Upper lobe of left lung (tissue), 6 donors: Measurements from ENCODE around the gene DSEL. TPM values are rescaled to one million over a fixed set of nuclear protein-coding genes. Genes with fewer than 3 reads are reported as not detected.

Source experiments
- ATAC-seq, 2 donors: fragments of 200-7000 bp; cut with Tn5 transposase; one replicate each; pipeline ENCODE4 v1.9.1; 2022; ENCODE audit warnings: mild to moderate bottlenecking in 2 of 2, moderate library complexity in 2 of 2; ENCODE audit not compliant: low FRiP score in 2 of 2
- DNase-seq, 2 donors: peaks; one replicate each; pipeline ENCODE4 v3.0.0-alpha.2; 2019 to 2020
- H3K27ac ChIP-seq, 4 donors: fragments of 200-600 bp; sonication (generic); one replicate each; pipeline ENCODE4 v1.5.1; 2016 to 2019
- H3K27me3 ChIP-seq, 4 donors: fragments of 200-600 bp; sonication (generic); one replicate each; pipeline ENCODE4 v1.5.1; 2017 to 2019
- H3K36me3 ChIP-seq, 4 donors: fragments of 200-600 bp; sonication (generic); one replicate each; pipeline ENCODE4 v1.5.1; 2016 to 2019
- H3K4me1 ChIP-seq, 4 donors: fragments of 200-600 bp; sonication (generic); one replicate each; pipeline ENCODE4 v1.5.1; 2018 to 2019
- H3K4me3 ChIP-seq, 4 donors: fragments of 200-600 bp; sonication (generic); one replicate each; pipeline ENCODE4 v1.5.1; 2017 to 2019; ENCODE audit warnings: mild to moderate bottlenecking in 2 of 4, moderate library complexity in 1 of 4
- H3K9me3 ChIP-seq, 4 donors: fragments of 200-600 bp; sonication (generic); one replicate each; pipeline ENCODE4 v1.5.1; 2018 to 2019
- EP300 ChIP-seq, 4 donors: sonication (generic); formaldehyde crosslinking; IDR thresholded peaks; one replicate each; pipeline ENCODE4 v1.5.1; 2017; ENCODE audit warnings: antibody characterized with exemption in 4 of 4, control low read depth in 2 of 4
- POLR2A ChIP-seq, 4 donors: fragments of 450-650 bp; IDR thresholded peaks; one replicate each; pipeline ENCODE4 v1.5.1; 2016 to 2017; ENCODE audit warnings: antibody characterized with exemption in 4 of 4, mild to moderate bottlenecking in 2 of 4
- POLR2AphosphoS5 ChIP-seq, 2 donors: sonication (generic); formaldehyde crosslinking; IDR thresholded peaks; one replicate each; pipeline ENCODE4 v1.5.1; 2017; ENCODE audit warnings: antibody characterized with exemption in 2 of 2
- WGBS, 2 donors: methylation state at CpG; one replicate each; pipeline ENCODE4 v1.1.5; 2017 to 2018; 5-methylcytosine and 5-hydroxymethylcytosine counted together
- total RNA-seq, 6 donors: library from RNA; depleted of rRNA in 4 of 6; stranded (reverse); fragments of >200 nt in 4 of 6; gene quantifications; one replicate each; pipeline versions ENCODE4 v1.1.0 to v1.2.1, GENCODE V29; 2016 to 2021
- TF ChIP-seq, protein P1 (sequence below), 6 experiments: fragments of 450-650 bp in 4 of 6; fragments of 200-600 bp in 2 of 6; sonication (generic) in 2 of 6; IDR thresholded peaks; one replicate each; pipeline ENCODE4 v1.5.1; 2016 to 2019; ENCODE audit warnings: antibody characterized with exemption in 6 of 6
- donor health status: DM: no; HTN: no; CAD: no; lungs with moderate emphysema.
- donor health status: DM: no; HTN: yes; CAD: no; lungs with severe emphysema.

The DSEL gene
- total RNA-seq, 6 donors from 2014 or later: 6.5 to 15.0 (median 10.1) TPM

DNA sequence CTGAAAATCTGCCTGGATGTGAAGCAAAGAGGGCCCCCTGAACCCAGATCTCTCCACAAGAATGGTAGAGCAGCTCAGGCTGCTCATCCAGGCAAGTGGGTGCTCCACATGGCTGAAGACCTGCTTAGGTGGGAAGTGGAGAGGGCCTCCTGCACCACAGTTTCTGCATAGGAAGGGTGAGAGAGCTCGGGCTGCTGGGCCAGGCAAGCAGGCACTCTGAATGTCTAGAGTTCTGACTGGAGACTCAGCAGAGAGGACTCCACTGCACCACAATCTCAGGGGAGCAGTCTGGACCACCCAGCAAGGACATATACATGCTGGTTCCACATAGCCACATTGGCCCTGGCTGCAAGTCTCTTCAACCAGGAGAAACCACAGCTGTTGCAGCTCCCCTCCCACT, 52.0 kb downstream of the DSEL start:
- 86 to 88% methylated on average over 1 of the region's 1 CpG for WGBS, 2 donors

DNA sequence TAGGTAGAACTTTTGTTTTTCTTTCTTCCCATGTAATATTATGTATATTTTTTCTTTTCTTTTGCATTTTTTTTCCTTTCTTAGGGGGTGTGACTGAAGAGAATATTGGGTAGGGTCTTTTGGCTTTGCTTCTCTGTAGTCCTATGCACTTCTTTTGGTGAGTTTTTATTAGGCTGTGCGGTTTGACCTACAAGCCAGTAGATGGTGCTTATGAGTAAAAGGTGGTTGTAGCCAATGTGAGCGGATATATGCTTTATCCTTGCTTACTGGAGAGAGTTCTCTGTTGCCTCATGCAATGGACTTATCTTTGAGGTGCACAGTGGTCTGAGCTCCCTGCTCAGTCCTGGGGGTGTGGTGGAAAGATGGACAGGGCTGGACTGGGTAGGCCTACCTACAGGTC, 52.7 kb downstream of the DSEL start:
- no peak overlapping the region for H3K4me3 ChIP-seq
- H3K36me3 ChIP-seq: no peaks in the 10 kb centered on the region
- H3K4me1 ChIP-seq: no peaks in the 10 kb centered on the region
- no peak for ATAC-seq
- H3K27ac ChIP-seq: no peak overlapping the region
- DNase-seq: no peak
- 84 to 88% methylated on average over 2 of the region's 2 CpGs for WGBS, 2 donors
- TF ChIP-seq, protein P1, sequence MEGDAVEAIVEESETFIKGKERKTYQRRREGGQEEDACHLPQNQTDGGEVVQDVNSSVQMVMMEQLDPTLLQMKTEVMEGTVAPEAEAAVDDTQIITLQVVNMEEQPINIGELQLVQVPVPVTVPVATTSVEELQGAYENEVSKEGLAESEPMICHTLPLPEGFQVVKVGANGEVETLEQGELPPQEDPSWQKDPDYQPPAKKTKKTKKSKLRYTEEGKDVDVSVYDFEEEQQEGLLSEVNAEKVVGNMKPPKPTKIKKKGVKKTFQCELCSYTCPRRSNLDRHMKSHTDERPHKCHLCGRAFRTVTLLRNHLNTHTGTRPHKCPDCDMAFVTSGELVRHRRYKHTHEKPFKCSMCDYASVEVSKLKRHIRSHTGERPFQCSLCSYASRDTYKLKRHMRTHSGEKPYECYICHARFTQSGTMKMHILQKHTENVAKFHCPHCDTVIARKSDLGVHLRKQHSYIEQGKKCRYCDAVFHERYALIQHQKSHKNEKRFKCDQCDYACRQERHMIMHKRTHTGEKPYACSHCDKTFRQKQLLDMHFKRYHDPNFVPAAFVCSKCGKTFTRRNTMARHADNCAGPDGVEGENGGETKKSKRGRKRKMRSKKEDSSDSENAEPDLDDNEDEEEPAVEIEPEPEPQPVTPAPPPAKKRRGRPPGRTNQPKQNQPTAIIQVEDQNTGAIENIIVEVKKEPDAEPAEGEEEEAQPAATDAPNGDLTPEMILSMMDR (IDR thresholded peaks at IDR 0.05): no peak
- no peaks in the 10 kb centered on the region for H3K27me3 ChIP-seq
- no peaks in the 10 kb centered on the region for H3K9me3 ChIP-seq

More for the DNA sequence above, 52.0 kb downstream of the DSEL start:
- Histone ChIP-seq H3K4me3 (no peak overlapping the region), H3K9me3 (no peaks in the 10 kb centered on the region), H3K27me3 (no peaks in the 10 kb centered on the region), H3K27ac (no peak overlapping the region), H3K36me3 (no peaks in the 10 kb centered on the region), H3K4me1 (no peaks in the 10 kb centered on the region)
- ATAC-seq (no peak), DNase-seq (no peak)
- TF ChIP-seq, protein P1 (IDR thresholded peaks at IDR 0.05): no peak
- TF ChIP-seq POLR2AphosphoS5 (IDR thresholded peaks at IDR 0.05): no peak
- TF ChIP-seq POLR2A (IDR thresholded peaks at IDR 0.05): no peak
- TF ChIP-seq EP300 (IDR thresholded peaks at IDR 0.05): no peak

DNA sequence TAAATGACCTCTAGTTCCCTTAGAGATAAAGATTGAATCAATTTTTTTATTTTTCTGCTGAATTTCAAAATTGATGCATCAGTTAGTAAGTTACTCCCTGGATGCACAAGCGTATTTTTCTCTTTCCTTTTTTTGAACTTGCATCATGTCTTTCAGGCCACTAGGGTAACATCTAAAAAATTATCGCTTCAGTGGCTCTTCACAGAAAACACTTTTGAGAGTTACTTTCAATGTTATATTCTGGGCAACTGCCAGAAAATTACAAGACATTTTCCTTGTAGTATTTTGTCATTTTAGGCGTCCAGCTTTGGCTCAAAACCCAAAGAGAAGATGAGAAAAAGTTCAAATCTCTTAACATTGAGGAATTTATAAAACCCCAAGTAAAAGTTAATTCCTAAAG, 59.8 kb downstream of the DSEL start:
- TF ChIP-seq, protein P1 (IDR thresholded peaks at IDR 0.05): no peak
- TF ChIP-seq POLR2A (IDR thresholded peaks at IDR 0.05): no peak
- DNase-seq (no peak), ATAC-seq (no peak)
- no peaks in the 10 kb centered on the region for H3K36me3 ChIP-seq
- H3K4me1 ChIP-seq: no peaks in the 10 kb centered on the region
- no peak overlapping the region for H3K27ac ChIP-seq
- H3K27me3 ChIP-seq: no peaks in the 10 kb centered on the region
- H3K9me3 ChIP-seq: no peaks in the 10 kb centered on the region
- 59 to 65% methylated on average over 3 of the region's 3 CpGs for WGBS, 2 donors
- H3K4me3 ChIP-seq: no peak overlapping the region
